Heart right ventricle (tissue), 16 donors: ENCODE results near the gene ATXN7L2. TPM values are rescaled to one million over a fixed set of nuclear protein-coding genes. Genes with fewer than 3 reads are reported as not detected.

ENCODE experiments used
- ATAC-seq, 8 donors: fragments of 200-7000 bp; cut with Tn5 transposase; one replicate each; pipeline ENCODE4 v1.9.1; 2020; ENCODE audit warnings: mild to moderate bottlenecking in 8 of 8, moderate library complexity in 8 of 8, moderate number of reproducible peaks in 1 of 8
- DNase-seq, 2 donors: peaks; one replicate each; pipeline ENCODE4 v3.0.0-alpha.2; 2020
- H3K27ac ChIP-seq, 10 donors: fragments of 200-600 bp; sonication (generic) in 2 of 10; one replicate each; pipeline versions ENCODE4 v1.5.0 to v1.8.0; 2020 to 2022; ENCODE audit warnings: mild to moderate bottlenecking in 3 of 10
- H3K27me3 ChIP-seq, 7 donors: fragments of 200-600 bp; one replicate each; pipeline ENCODE4 v1.8.0; 2021 to 2022; ENCODE audit warnings: mild to moderate bottlenecking in 2 of 7
- H3K36me3 ChIP-seq, 9 donors: fragments of 200-600 bp; sonication (generic) in 1 of 9; one replicate each; pipeline versions ENCODE4 v1.5.0 to v1.8.0; 2020 to 2022; ENCODE audit warnings: mild to moderate bottlenecking in 2 of 9
- H3K4me1 ChIP-seq, 9 donors: fragments of 200-600 bp; sonication (generic) in 1 of 9; one replicate each; pipeline versions ENCODE4 v1.5.0 to v1.8.0; 2020 to 2022; ENCODE audit warnings: mild to moderate bottlenecking in 4 of 9
- H3K4me3 ChIP-seq, 10 donors: fragments of 200-600 bp; sonication (generic) in 2 of 10; one replicate each; pipeline versions ENCODE4 v1.5.0 to v1.8.0; 2020 to 2022; ENCODE audit warnings: mild to moderate bottlenecking in 7 of 10, moderate library complexity in 2 of 10
- H3K9me3 ChIP-seq, 11 donors: fragments of 200-600 bp in 10 of 11; sonication (generic) in 2 of 11; one replicate each; pipeline versions ENCODE4 v1.5.0 to v1.8.0; 2013 to 2022; ENCODE audit warnings: mild to moderate bottlenecking in 2 of 11, control low read depth in 1 of 11, moderate library complexity in 1 of 11
- WGBS, 2 donors: extraction: QIAGEN DNeasy Blood & Tissue Kit; methylation state at CpG; one replicate each; pipeline ENCODE4 v1.1.7; 2013; ENCODE audit warnings: inconsistent platforms in 1 of 2; 5-methylcytosine and 5-hydroxymethylcytosine counted together
- intact Hi-C, 10 donors: fragments of 100-400 bp; cut with DNase I; formaldehyde crosslinking; loops; one replicate each; pipeline versions ENCODE4 v1.11.1 to v1.14.2; 2022
- polyA plus RNA-seq, 2 donors: library from polyadenylated mRNA; stranded (reverse); fragments of 200-250 nt; gene quantifications; one replicate each; pipeline ENCODE4 v1.2.3, GENCODE V29; 2013
- total RNA-seq, 10 donors: library from RNA; stranded (reverse); fragmentation: NEBNext Ultra II Directional in 3 of 10; extraction: Animal tissue kit (Norgen Biotek cat#: 25700) in 3 of 10; gene quantifications; one replicate each; pipeline versions ENCODE4 v1.2.1 to v1.2.4, GENCODE V29; 2021 to 2023
- TF ChIP-seq, protein P1 (sequence below), 9 donors: fragments of 200-600 bp; sonication (generic) in 2 of 9; IDR thresholded peaks; one replicate each; pipeline versions ENCODE4 v1.5.0 to v1.8.0; 2021 to 2022; ENCODE audit warnings: antibody characterized with exemption in 9 of 9, mild to moderate bottlenecking in 5 of 9, moderate library complexity in 1 of 9
- donor health status: Arrhythmogenic right ventricular cardiomyopathy.
- donor health status: ischemic (EF 13 %, LVEDD 7.1; RV severe dilation, severe dysfunction).
- donor health status: healthy with polysubstance abuse.
- donor health status: DM: no; HTN: yes; CAD: no.
- donor health status: DM: no; HTN: no; CAD: no.
- donor health status: ischemic (EF 25% LVEDD 6.9; RV normal size, moderate dysfunction).
- donor health status: ischemic (EF 25% LVEDD 5.7; RV mildly dilated, moderate dysfunction).
- donor health status: healthy.
- donor health status: DM: yes; HTN: yes; CAD: no.
- donor health status: Ischemic cardiomyopathy.
- donor health status: ischemic (EF 35%, LVEDD 5.7; RV mildly dilated, moderate dysfunction).
- donor health status: nonischemic (EF 11% LVEDD 7.7; RV severe dilation, severe dysfunction).
- donor health status: DM: yes; HTN: yes; CAD: no.
- donor health status: PGD.
- donor health status: ischemic (EF 29% LVEDD 5.4; RV normal size, mild dysfunction).
- donor health status: nonischemic (EF 23%, LVEDD 6.1; RV moderate dilation, normal function).

Gene ATXN7L2
- total and polyA plus RNA-seq, 12 donors: 1.8 to 11.4 (median 2.6) TPM

DNA sequence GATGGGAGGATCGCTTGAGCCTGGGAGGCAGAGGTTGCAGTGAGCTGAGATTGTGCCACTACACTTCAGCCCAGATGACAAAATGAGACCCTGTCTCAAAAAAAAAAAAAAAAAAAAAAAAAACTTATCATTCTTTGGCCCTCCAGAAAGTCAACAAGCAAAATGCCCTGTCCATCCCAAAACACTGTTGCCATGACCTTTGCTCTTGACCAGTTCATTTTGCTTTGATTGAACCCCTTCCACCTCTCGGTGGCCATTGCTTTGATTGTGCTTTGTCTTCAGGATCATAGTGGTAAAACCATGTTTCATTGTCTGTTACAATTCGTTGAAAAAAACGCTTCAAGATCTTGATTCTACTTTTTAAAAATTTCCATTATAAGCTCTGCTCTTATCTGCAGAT, 25.9 kb upstream of the ATXN7L2 start:
- Histone ChIP-seq H3K36me3 (no peaks in the 10 kb centered on the region), H3K4me3 (no peak overlapping the region), H3K27ac (no peak overlapping the region), H3K9me3 (peaks cover 0 to 18% (median 0%) of the 10 kb centered on the region in 11 donors), H3K27me3 (peaks cover 0 to 47% (median 5%) of the 10 kb centered on the region in 7 donors), H3K4me1 (no peaks in the 10 kb centered on the region)
- TF ChIP-seq, protein P1, sequence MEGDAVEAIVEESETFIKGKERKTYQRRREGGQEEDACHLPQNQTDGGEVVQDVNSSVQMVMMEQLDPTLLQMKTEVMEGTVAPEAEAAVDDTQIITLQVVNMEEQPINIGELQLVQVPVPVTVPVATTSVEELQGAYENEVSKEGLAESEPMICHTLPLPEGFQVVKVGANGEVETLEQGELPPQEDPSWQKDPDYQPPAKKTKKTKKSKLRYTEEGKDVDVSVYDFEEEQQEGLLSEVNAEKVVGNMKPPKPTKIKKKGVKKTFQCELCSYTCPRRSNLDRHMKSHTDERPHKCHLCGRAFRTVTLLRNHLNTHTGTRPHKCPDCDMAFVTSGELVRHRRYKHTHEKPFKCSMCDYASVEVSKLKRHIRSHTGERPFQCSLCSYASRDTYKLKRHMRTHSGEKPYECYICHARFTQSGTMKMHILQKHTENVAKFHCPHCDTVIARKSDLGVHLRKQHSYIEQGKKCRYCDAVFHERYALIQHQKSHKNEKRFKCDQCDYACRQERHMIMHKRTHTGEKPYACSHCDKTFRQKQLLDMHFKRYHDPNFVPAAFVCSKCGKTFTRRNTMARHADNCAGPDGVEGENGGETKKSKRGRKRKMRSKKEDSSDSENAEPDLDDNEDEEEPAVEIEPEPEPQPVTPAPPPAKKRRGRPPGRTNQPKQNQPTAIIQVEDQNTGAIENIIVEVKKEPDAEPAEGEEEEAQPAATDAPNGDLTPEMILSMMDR (IDR thresholded peaks at IDR 0.05): no peak
- intact Hi-C loops: no loop called here
- DNase-seq: no peak
- WGBS, 2 donors: 84% methylated on average over 4 of the region's 4 CpGs
- no peak for ATAC-seq

DNA sequence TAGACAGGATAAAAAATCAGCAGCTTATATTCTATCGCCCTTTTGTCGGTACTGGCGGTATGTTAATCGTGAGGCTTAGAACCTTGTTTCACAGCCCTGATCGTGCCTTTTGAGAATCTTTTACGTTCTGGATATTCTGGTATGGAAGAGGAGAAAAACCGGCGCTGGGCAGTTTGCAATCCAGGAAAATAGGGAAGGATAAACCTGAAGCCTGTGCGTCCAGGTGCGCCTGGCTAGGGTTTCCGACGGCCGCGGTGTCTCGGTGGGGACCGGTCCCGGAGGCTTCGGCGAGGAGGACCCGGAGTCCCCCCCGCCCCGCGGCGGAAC, 17.6 kb upstream of the ATXN7L2 start:
- intact Hi-C loops: loop anchor here in 3 of 10 donors (2.0 to 5.0 kb wide), 2 partner anchors 39 kb away; partner anchors contain the start of gene PSMA5 (in 3 of the 3)
- ATAC-seq (no peak), DNase-seq (no peak)
- 4% methylated on average over 24 of the region's 24 CpGs for WGBS, 2 donors
- TF ChIP-seq, protein P1 (IDR thresholded peaks at IDR 0.05): no peak
- H3K4me1 ChIP-seq: peaks cover 0 to 16% (median 10%) of the 10 kb centered on the region in 9 donors
- H3K4me3 ChIP-seq: peak overlapping the region; percentile 57 to 72 (median 68)
- peaks cover 0 to 97% (median 34%) of the 10 kb centered on the region in 7 donors for H3K27me3 ChIP-seq
- no peaks in the 10 kb centered on the region for H3K9me3 ChIP-seq
- H3K36me3 ChIP-seq: no peaks in the 10 kb centered on the region
- H3K27ac ChIP-seq: peak overlapping the region in 9 of 10 donors; percentile 78 to 96 (median 91)

DNA sequence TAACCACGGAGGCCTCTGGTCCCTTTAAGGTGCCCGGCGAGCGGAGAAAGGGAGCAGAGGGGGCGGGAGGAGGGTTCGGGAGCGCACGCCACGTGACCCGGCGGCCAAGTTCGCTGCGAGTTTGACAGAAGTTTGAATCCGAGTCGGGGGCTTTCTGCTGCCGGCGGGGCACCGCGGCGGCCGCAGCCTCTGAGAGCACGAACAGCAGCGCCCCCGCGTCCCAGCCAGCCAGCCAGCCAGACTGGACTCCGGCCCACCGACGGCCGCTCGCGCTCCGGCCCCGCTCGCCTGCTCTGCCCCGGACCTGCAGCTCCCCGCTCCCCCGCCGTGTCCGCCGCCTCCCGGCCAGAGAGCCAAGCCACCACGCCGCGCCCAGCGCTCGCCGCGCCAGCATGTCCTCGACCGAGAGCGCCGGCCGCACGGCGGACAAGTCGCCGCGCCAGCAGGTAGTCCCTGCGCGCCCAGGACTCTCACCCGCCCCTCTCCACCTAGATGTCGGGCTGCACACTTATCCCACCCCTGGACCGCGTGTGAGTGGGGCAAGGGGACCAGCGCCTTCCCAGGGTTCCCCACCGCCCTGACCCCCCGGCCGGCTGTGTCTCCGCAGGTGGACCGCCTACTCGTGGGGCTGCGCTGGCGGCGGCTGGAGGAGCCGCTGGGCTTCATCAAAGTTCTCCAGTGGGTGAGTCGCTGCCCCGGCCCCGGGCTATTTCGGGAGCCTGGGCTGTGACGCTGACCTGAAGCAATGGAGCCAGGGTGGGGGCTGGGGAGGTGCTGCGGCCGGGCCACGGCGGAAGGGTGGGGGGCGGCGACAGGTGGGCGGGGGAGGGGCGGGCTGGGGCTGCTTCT, 17.0 kb upstream of the ATXN7L2 start, which contains the start of gene SYPL2:
SYPL2 (plus strand) TSS at position 95 of the 849 bp plus-strand sequence; CDS start at position 393, 298 bp downstream.
- peak; percentile 84 to 95 (median 89) for ATAC-seq
- peak; percentile 69 to 72 for DNase-seq
- TF ChIP-seq, protein P1 (IDR thresholded peaks at IDR 0.05): peak in 2 of 9 donors; percentile 10 to 15
- Histone ChIP-seq H3K36me3 (no peaks in the 10 kb centered on the region), H3K27me3 (peaks cover 0 to 99% (median 30%) of the 10 kb centered on the region in 7 donors), H3K9me3 (no peaks in the 10 kb centered on the region), H3K4me3 (peak within 1 kb of the TSS; percentile 57 to 72 (median 68)), H3K27ac (peak within 1 kb of the TSS; percentile 32 to 96 (median 90)), H3K4me1 (peaks cover 0 to 16% (median 10%) of the 10 kb centered on the region in 9 donors)
- intact Hi-C loops: loop anchor here in 3 of 10 donors (2.0 to 5.0 kb wide), 2 partner anchors 39 to 40 kb away; partner anchors contain the start of gene PSMA5 (in 3 of the 3)
- 1% methylated on average over 72 to 88 of the region's 88 CpGs for WGBS, 2 donors

DNA sequence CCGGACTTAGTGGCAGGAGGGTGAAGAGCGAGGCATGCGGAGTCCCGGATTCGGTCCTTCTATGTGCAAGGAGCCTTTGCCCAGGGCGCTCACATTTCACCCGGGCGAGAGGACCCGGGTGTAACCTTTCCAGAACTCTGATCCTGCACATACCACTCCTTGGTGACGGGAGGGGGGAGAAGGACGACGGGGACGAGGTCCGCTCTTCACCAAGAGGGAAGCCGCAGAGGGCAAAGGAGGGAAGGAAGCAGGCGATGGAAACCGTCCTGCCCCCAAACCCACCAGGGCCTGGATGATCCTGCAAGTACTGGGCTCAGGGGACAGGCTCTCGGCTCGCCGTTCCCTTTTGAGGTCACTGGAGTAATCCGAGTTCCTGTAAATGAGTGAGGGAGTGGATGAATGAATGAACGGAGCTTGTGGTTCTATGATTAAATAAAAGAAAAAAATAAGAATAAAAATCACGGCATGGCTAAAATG, 16.4 kb upstream of the ATXN7L2 start:
- intact Hi-C loops: loop anchor here in 3 of 10 donors (2.0 to 5.0 kb wide), 2 partner anchors 40 to 41 kb away; partner anchors contain the start of gene PSMA5 (in 3 of the 3)
- DNase-seq: no peak
- H3K27me3 ChIP-seq: peaks cover 0 to 99% (median 30%) of the 10 kb centered on the region in 7 donors

More for the DNA sequence above, 16.4 kb upstream of the ATXN7L2 start:
- no peaks in the 10 kb centered on the region for H3K9me3 ChIP-seq
- TF ChIP-seq, protein P1 (IDR thresholded peaks at IDR 0.05): no peak
- H3K4me1 ChIP-seq: peaks cover 0 to 16% (median 10%) of the 10 kb centered on the region in 9 donors
- H3K36me3 ChIP-seq: no peaks in the 10 kb centered on the region
- H3K4me3 ChIP-seq: peak overlapping the region; percentile 57 to 72 (median 68)
- peak overlapping the region; percentile 32 to 96 (median 90) for H3K27ac ChIP-seq
- 8 to 11% methylated on average over 22 to 23 of the region's 23 CpGs for WGBS, 2 donors
- ATAC-seq: peak; percentile 13 to 75 (median 54)
